Activated naive CD8-positive, alpha-beta T cell treated with anti-CD3 and anti-CD28 coated beads, Interleukin-2, amount 50 U/mL, for 16 hours (primary cell): Measurements from ENCODE around the gene NCCRP1.

ENCODE experiments used
- DNase-seq: peaks from one replicate; pipeline ENCODE4 v3.0.0-alpha.2; 2020; ENCODE audit warnings: low read depth, low spot score

The NCCRP1 gene

GRCh38 chr19:39196860-39197562, at the start of gene NCCRP1:
Gene NCCRP1, plus strand, starts transcription at chr19:39196964. Its CDS starts 19 bp downstream, at chr19:39196983.
- DNase-seq = no peak

- no peak for DNase-seq
Observed at GRCh38 chr19:39147480-39147879, 49.3 kb upstream of the NCCRP1 start.

DNA sequence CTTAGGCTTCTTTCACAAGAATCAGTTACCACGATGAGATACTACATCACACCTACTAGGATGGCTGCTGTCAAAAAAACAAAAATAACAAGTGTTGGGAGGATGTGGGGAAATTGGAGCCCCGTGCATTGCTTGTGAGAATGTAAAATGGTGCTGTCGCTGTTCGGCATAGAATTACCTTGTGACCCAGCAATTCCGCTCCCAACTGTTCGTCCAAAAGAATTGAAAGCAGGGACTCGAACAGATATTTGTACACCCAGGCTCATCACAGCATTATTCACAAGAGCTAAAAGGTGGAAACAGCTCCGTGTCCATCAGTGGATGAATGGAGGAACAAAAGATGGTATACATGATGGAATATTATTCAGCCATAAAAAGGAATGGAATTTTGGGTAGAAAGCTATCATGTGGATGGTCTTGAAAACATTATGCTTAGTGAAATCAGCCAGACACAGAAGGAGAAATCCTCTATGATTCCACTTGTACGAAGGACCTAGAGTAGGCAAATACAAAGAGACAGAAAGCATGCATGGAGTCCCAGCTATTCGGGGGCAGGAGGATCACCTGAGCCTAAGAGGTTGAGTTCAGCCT, 47.7 kb upstream of the NCCRP1 start:
- no peak for DNase-seq

DNA sequence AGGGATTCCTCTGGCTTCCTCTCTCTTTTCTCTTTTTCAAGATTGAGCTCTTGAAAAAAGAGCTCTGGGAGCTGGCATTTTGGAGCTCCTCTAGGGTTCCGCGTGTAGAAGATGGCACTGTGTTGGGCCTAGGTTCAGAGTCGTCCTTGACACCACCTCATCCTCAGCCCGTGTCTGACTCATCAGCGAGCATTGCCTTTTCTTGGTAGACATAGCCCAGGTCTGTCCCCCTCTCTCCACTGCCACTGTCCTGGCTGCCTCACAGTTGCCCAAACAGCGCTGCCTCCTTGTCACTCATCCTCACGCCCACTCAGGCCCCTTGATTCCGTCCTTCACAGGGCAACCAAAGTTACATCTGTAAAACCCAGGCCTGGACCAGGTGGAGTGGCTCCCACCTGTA, 46.5 kb upstream of the NCCRP1 start:
- no peak for DNase-seq

DNA sequence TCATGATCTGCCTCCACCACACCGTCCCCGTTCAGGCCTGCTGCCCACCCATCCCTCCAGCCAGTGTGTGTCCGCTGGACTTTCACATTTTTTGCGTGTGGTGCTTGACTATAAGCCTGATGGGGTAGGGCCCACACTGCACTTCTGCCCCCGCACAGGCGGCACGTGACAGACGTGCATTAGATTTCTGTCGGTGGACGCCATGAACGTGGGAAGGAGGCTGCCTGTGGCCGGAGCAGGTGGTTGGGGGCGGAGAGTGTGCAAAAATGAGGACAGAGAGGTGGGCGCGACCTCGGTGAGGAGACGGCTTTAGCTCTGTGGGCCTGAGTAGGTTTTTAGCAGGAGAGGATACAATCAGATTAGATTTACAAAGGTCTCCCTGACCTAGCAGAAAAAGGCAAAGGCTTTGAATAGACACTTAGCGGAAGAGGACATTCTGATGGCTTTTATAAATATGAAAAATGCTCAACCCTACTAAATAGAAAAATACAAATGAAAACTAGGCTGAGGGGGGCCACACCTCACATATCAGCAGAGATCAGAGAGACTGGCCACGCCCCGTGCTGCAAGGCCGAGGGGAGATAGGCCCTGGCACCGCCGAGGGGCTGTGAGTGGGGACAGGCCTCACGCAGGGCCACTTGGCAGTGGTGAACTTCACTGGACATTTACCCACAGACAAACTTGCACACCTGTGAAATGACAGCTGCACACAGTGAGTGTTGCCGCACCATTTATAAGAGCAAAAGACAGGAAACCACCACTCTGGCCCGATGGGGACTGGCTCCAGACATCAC, 45.8 kb upstream of the NCCRP1 start:
- no peak for DNase-seq

DNA sequence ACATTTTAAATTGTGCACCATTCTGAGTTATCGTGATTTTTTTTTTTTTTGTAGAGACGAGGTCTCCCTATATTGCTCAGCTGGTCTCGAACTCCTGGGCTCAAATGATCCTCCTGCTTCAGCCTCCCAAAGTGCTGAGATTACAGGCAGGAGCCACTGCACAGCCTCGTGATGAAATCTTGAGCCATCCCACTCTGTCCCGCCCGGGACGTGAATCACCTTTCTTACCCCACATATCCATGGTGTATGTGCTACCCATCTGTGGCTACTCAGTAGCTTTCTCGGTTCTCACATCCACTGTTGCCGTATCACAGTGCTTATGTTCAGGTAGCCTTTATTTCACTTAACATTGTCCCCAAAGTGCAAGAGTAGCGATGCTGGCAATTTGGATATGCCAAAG, 44.7 kb upstream of the NCCRP1 start:
- DNase-seq = no peak

- no peak for DNase-seq
Observed at GRCh38 chr19:39154100-39154628, 42.6 kb upstream of the NCCRP1 start.

DNA sequence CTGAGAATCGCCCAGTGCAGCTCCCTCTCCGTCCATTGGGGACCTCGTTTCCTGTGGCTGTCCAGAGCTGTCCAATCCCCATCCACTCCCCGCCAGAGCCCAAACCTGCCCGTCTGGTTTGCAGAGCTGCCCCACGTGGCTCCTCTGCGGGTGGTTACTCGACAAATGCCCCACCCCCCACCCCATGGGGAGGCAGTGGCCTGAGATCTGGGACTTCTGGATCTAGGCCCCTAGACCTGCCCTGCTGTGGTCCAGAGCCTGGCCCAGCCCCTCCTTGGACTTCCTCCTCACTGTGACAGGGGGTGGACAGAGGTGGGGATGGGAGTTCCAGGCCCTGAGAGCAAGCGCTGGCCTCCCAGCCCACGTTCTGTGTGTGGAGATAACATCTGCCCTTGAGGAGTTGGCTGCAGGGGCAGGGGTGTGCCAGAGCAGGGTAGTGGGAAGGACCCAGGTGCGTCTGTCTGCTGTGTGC, 42.1 kb upstream of the NCCRP1 start:
- no peak for DNase-seq

- DNase-seq = no peak
Observed at GRCh38 chr19:39155114-39155700, 41.6 kb upstream of the NCCRP1 start.

- DNase-seq = no peak
Observed at GRCh38 chr19:39155741-39156140, 41.0 kb upstream of the NCCRP1 start.

GRCh38 chr19:39156326-39157230, 40.2 kb upstream of the NCCRP1 start:
- no peak for DNase-seq

GRCh38 chr19:39157275-39157996, 39.3 kb upstream of the NCCRP1 start:
- no peak for DNase-seq

GRCh38 chr19:39157997-39158389, 38.8 kb upstream of the NCCRP1 start:
- no peak for DNase-seq

DNA sequence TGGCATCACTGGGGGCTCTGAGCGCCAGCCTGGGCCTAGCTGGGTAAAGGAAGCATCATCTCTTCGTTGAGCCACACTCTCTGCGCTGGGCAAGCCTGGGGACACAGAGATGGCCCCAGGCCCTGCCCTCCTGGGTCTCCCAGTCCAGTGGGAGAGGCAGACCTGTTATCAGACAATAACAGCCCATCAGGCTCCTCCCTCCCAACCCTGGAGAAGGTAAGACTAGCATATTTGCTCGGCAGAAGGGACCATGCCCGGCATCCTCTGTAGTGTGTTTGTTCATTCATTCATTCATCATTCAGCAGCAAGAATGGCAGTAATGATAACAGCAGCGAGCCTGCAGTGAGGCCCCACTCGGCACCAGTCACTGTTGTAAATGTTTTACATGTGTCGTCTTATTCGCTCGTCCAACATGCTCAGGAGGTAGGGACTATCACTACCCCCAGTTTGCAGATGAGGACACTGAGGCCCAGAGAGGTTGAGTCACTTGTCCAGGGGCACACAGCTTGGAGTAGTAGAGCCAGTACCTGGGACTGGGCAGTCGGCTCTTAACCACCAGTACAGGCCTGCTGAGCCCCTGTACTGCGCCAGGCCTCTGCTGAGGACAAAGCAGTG, 38.0 kb upstream of the NCCRP1 start:
- no peak for DNase-seq

- DNase-seq = no peak
Observed at GRCh38 chr19:39160523-39160861, 36.3 kb upstream of the NCCRP1 start.

- no peak for DNase-seq
Observed at GRCh38 chr19:39160889-39161672, 35.7 kb upstream of the NCCRP1 start.

GRCh38 chr19:39162441-39163043, 34.2 kb upstream of the NCCRP1 start:
- DNase-seq = no peak

- DNase-seq = no peak
Observed at GRCh38 chr19:39163621-39164020, 33.1 kb upstream of the NCCRP1 start.

DNA sequence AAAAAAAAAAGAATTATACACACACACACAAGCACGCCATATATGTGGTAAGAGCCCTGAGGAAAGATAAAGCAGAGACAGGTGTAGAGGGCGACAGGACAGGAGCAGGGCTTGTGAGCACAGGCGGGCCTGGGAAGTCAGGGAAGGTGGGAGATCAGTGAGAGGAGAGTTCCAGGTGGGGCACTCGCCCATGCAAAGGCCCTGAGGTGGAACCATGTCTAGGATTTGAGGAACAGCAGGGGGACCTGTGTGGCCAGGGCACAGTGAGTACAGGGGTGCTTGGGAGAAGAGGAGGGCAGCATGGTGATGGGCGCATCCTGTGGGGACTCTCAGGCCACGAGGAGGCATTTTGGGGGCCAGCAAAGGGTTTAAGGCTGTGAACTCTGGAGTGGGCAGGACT, 32.5 kb upstream of the NCCRP1 start:
- no peak for DNase-seq
